GM12891 (cell line): ENCODE data around the gene SLC26A9.

Experiments used
- POLR2A ChIP-seq: IDR thresholded peaks from 2 replicates; pipeline ENCODE4 v1.6.1; 2011; ENCODE audit warnings: low read depth, low read length, control low read depth
- POLR2AphosphoS5 ChIP-seq: IDR thresholded peaks from 2 replicates; pipeline ENCODE4 v1.6.1; 2011; ENCODE audit warnings: low read depth, low read length, control low read depth
- TAF1 ChIP-seq: IDR thresholded peaks from 2 replicates; pipeline ENCODE4 v1.6.1; 2011; ENCODE audit warnings: low read depth, low read length, control low read depth

- no peak for TF ChIP-seq TAF1
- TF ChIP-seq POLR2AphosphoS5 = no peak
- TF ChIP-seq POLR2A = no peak
Observed at GRCh38 chr1:205949753-205950152, 6.5 kb upstream of the SLC26A9 start.
